NB4 (cell line): ENCODE data around the gene SFSWAP.

ENCODE experiments used
- MYC ChIP-seq: IDR thresholded peaks from 2 replicates; pipeline ENCODE4 v1.6.1; 2011; ENCODE audit warnings: low read depth, low read length
- POLR2A ChIP-seq: IDR thresholded peaks from 2 replicates; pipeline ENCODE4 v1.6.1; 2011; ENCODE audit warnings: mild to moderate bottlenecking; ENCODE audit not compliant: insufficient read length; ENCODE audit errors: extremely low read depth
- TF ChIP-seq, protein P1 (sequence below): IDR thresholded peaks from one replicate; pipeline ENCODE4 v1.5.1; 2012; ENCODE audit warnings: low read depth, low read length
- TF ChIP-seq, protein P2 (sequence below): IDR thresholded peaks from 2 replicates; pipeline ENCODE4 v1.6.1; 2011; ENCODE audit warnings: low read depth, low read length

DNA sequence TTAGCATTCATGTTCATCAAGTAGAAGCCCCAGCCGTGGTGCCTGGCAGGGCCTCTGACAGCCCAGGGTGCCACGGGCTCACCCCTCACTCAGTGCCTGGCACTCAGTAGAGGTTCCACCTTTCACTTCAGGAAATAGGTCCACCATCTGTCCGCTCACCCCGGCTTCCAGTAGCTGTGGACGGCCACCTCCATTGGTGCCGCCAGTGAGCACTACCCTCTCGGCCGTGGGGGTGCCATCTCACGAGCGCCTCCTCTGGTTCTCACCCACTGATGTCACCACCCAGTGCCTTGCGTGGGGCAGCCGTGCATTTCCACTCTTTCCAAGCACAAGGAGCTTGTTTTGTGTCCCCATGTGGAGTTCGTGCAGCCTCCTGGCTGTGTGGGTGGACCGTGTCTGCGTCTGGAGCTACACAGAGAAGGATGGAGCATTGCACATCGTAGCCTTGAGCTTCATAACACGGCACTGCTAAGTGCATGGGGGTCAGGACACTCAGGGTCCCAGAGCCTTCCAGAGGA is 76.3 kb downstream of the SFSWAP start:
- TF ChIP-seq, protein P1, sequence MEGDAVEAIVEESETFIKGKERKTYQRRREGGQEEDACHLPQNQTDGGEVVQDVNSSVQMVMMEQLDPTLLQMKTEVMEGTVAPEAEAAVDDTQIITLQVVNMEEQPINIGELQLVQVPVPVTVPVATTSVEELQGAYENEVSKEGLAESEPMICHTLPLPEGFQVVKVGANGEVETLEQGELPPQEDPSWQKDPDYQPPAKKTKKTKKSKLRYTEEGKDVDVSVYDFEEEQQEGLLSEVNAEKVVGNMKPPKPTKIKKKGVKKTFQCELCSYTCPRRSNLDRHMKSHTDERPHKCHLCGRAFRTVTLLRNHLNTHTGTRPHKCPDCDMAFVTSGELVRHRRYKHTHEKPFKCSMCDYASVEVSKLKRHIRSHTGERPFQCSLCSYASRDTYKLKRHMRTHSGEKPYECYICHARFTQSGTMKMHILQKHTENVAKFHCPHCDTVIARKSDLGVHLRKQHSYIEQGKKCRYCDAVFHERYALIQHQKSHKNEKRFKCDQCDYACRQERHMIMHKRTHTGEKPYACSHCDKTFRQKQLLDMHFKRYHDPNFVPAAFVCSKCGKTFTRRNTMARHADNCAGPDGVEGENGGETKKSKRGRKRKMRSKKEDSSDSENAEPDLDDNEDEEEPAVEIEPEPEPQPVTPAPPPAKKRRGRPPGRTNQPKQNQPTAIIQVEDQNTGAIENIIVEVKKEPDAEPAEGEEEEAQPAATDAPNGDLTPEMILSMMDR = no peak
- TF ChIP-seq POLR2A = no peak
- TF ChIP-seq MYC = no peak
- TF ChIP-seq, protein P2, sequence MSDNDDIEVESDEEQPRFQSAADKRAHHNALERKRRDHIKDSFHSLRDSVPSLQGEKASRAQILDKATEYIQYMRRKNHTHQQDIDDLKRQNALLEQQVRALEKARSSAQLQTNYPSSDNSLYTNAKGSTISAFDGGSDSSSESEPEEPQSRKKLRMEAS = no peak
